ENCODE measurements around the gene MYO3B. TPM values are rescaled to one million over a fixed set of nuclear protein-coding genes. Genes with fewer than 3 reads are reported as not detected.

Gene MYO3B
- total and polyA plus RNA-seq, 2 of the 8 experiments (the other 6 are each of a cell fraction or from before 2014, with no cell fraction given): 0.17 to 0.19 TPM

DNA sequence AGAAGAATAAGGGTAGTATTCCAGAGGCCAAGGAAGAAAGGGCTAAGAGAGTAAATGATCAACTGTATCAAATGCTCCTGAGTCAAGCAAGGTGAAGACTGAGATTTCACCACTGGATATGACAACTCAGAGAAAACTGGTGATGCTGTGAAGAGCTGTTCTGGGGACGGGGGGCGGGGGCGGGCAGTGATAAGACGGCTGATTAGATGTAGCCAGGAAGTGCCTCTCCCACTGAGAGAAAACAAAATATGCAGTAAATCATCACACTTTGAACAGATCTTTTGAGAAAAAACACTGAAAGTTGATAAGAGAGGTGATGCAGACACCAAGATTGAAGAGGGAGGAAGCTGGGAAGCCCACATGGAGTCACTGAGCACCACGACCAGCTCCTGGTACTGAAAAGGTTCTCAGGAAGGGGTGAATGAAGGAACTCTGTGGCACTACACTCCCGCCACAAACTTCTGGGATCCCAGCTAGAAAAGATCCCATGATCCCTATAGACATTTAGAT lies 75.8 kb downstream of the MYO3B start (continued):
- TF ChIP-seq, protein P1, sequence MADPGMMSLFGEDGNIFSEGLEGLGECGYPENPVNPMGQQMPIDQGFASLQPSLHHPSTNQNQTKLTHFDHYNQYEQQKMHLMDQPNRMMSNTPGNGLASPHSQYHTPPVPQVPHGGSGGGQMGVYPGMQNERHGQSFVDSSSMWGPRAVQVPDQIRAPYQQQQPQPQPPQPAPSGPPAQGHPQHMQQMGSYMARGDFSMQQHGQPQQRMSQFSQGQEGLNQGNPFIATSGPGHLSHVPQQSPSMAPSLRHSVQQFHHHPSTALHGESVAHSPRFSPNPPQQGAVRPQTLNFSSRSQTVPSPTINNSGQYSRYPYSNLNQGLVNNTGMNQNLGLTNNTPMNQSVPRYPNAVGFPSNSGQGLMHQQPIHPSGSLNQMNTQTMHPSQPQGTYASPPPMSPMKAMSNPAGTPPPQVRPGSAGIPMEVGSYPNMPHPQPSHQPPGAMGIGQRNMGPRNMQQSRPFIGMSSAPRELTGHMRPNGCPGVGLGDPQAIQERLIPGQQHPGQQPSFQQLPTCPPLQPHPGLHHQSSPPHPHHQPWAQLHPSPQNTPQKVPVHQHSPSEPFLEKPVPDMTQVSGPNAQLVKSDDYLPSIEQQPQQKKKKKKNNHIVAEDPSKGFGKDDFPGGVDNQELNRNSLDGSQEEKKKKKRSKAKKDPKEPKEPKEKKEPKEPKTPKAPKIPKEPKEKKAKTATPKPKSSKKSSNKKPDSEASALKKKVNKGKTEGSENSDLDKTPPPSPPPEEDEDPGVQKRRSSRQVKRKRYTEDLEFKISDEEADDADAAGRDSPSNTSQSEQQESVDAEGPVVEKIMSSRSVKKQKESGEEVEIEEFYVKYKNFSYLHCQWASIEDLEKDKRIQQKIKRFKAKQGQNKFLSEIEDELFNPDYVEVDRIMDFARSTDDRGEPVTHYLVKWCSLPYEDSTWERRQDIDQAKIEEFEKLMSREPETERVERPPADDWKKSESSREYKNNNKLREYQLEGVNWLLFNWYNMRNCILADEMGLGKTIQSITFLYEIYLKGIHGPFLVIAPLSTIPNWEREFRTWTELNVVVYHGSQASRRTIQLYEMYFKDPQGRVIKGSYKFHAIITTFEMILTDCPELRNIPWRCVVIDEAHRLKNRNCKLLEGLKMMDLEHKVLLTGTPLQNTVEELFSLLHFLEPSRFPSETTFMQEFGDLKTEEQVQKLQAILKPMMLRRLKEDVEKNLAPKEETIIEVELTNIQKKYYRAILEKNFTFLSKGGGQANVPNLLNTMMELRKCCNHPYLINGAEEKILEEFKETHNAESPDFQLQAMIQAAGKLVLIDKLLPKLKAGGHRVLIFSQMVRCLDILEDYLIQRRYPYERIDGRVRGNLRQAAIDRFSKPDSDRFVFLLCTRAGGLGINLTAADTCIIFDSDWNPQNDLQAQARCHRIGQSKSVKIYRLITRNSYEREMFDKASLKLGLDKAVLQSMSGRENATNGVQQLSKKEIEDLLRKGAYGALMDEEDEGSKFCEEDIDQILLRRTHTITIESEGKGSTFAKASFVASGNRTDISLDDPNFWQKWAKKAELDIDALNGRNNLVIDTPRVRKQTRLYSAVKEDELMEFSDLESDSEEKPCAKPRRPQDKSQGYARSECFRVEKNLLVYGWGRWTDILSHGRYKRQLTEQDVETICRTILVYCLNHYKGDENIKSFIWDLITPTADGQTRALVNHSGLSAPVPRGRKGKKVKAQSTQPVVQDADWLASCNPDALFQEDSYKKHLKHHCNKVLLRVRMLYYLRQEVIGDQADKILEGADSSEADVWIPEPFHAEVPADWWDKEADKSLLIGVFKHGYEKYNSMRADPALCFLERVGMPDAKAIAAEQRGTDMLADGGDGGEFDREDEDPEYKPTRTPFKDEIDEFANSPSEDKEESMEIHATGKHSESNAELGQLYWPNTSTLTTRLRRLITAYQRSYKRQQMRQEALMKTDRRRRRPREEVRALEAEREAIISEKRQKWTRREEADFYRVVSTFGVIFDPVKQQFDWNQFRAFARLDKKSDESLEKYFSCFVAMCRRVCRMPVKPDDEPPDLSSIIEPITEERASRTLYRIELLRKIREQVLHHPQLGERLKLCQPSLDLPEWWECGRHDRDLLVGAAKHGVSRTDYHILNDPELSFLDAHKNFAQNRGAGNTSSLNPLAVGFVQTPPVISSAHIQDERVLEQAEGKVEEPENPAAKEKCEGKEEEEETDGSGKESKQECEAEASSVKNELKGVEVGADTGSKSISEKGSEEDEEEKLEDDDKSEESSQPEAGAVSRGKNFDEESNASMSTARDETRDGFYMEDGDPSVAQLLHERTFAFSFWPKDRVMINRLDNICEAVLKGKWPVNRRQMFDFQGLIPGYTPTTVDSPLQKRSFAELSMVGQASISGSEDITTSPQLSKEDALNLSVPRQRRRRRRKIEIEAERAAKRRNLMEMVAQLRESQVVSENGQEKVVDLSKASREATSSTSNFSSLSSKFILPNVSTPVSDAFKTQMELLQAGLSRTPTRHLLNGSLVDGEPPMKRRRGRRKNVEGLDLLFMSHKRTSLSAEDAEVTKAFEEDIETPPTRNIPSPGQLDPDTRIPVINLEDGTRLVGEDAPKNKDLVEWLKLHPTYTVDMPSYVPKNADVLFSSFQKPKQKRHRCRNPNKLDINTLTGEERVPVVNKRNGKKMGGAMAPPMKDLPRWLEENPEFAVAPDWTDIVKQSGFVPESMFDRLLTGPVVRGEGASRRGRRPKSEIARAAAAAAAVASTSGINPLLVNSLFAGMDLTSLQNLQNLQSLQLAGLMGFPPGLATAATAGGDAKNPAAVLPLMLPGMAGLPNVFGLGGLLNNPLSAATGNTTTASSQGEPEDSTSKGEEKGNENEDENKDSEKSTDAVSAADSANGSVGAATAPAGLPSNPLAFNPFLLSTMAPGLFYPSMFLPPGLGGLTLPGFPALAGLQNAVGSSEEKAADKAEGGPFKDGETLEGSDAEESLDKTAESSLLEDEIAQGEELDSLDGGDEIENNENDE (IDR thresholded peaks at IDR 0.05; ENCODE audit: insufficient replicate concordance, low read length): no peak
- TF ChIP-seq KDM1A (IDR thresholded peaks at IDR 0.05; ENCODE audit: borderline replicate concordance, low read length) (no peak), EP300 (IDR thresholded peaks at IDR 0.05; ENCODE audit: borderline replicate concordance in 1 of 2, low read depth in 2 of 2, low read length in 2 of 2) (no peak), SRF (IDR thresholded peaks at IDR 0.05; ENCODE audit: low read depth, low read length) (no peak), MAFK (IDR thresholded peaks at IDR 0.05; ENCODE audit: low read depth, low read length) (no peak), BACH1 (IDR thresholded peaks at IDR 0.05; ENCODE audit: low read length) (no peak), SIRT6 (IDR thresholded peaks at IDR 0.05; ENCODE audit: low read length) (no peak)
- TF ChIP-seq, protein P2, sequence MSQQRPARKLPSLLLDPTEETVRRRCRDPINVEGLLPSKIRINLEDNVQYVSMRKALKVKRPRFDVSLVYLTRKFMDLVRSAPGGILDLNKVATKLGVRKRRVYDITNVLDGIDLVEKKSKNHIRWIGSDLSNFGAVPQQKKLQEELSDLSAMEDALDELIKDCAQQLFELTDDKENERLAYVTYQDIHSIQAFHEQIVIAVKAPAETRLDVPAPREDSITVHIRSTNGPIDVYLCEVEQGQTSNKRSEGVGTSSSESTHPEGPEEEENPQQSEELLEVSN (IDR thresholded peaks at IDR 0.05): no peak
- TF ChIP-seq, protein P3, sequence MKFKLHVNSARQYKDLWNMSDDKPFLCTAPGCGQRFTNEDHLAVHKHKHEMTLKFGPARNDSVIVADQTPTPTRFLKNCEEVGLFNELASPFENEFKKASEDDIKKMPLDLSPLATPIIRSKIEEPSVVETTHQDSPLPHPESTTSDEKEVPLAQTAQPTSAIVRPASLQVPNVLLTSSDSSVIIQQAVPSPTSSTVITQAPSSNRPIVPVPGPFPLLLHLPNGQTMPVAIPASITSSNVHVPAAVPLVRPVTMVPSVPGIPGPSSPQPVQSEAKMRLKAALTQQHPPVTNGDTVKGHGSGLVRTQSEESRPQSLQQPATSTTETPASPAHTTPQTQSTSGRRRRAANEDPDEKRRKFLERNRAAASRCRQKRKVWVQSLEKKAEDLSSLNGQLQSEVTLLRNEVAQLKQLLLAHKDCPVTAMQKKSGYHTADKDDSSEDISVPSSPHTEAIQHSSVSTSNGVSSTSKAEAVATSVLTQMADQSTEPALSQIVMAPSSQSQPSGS (IDR thresholded peaks at IDR 0.05; ENCODE audit: low read length): no peak
